SU-DHL-6 (cell line): ENCODE results near the gene TENM4.

Source experiments
- H2AFZ ChIP-seq: fragments of 200-600 bp; sonication (generic); 2 replicates; pipeline ENCODE4 v1.6.1; 2014; ENCODE audit warnings: low read depth, mild to moderate bottlenecking, moderate library complexity, mixed read lengths, antibody characterized with exemption, low read length; ENCODE audit not compliant: severe bottlenecking
- H3F3A ChIP-seq: fragments of 200-600 bp; shearing (Covaris generic); 2 replicates; pipeline ENCODE4 v1.6.0; 2016; ENCODE audit warnings: antibody characterized with exemption, mild to moderate bottlenecking; ENCODE audit not compliant: insufficient read depth
- H3K27ac ChIP-seq: fragments of 200-600 bp; sonication (generic); 2 replicates; pipeline ENCODE4 v1.5.1; 2016; ENCODE audit warnings: low read depth, mild to moderate bottlenecking, low read length, moderate library complexity, mixed read lengths
- H3K27me3 ChIP-seq: fragments of 200-600 bp; sonication (generic), shearing (Covaris generic); 2 replicates; pipeline ENCODE4 v1.6.0; 2014; ENCODE audit warnings: mild to moderate bottlenecking, low read length
- H3K36me3 ChIP-seq: fragments of 200-600 bp; sonication (generic); 2 replicates; pipeline ENCODE4 v1.6.1; 2014; ENCODE audit warnings: mild to moderate bottlenecking, low read length, mixed read lengths
- H3K4me2 ChIP-seq: fragments of 300-600, 200-600 bp; shearing (Covaris generic), sonication (generic); 2 replicates; pipeline ENCODE4 v1.6.0; 2014; ENCODE audit warnings: low read length, low read depth, mild to moderate bottlenecking; ENCODE audit not compliant: poor library complexity, severe bottlenecking
- H3K4me3 ChIP-seq: fragments of 200-600 bp; sonication (generic); 2 replicates; pipeline ENCODE4 v1.5.1; 2014; ENCODE audit warnings: antibody characterized with exemption, low read length, mild to moderate bottlenecking, mixed read lengths; ENCODE audit not compliant: insufficient read depth, poor library complexity, severe bottlenecking
- H3K79me2 ChIP-seq: fragments of 200-600 bp; sonication (generic); 2 replicates; pipeline ENCODE4 v1.6.1; 2014; ENCODE audit warnings: mild to moderate bottlenecking, low read length, moderate library complexity; ENCODE audit not compliant: insufficient read depth
- H3K9ac ChIP-seq: fragments of 200-600 bp; sonication (generic); 2 replicates; pipeline ENCODE4 v1.7.0; 2014; ENCODE audit warnings: mild to moderate bottlenecking, low read length
- H3K9me2 ChIP-seq: fragments of 200-600 bp; sonication (generic); replicated peaks from 2 replicates; pipeline ENCODE4 v1.6.1; 2014; ENCODE audit warnings: low read length; ENCODE audit not compliant: insufficient read depth
- H3K9me3 ChIP-seq: fragments of 200-600 bp; sonication (generic); 2 replicates; pipeline ENCODE4 v1.6.1; 2014; ENCODE audit warnings: low read length, mixed read lengths; ENCODE audit not compliant: insufficient read depth
- H4K20me1 ChIP-seq: fragments of 200-600 bp; sonication (generic); 2 replicates; pipeline ENCODE4 v1.6.1; 2014; ENCODE audit warnings: low read depth, mild to moderate bottlenecking, antibody characterized with exemption, low read length, moderate library complexity, mixed read lengths
- EZH2phosphoT487 ChIP-seq: fragments of 200-600 bp; sonication (generic), shearing (Covaris generic); conservative IDR thresholded peaks from 2 replicates; pipeline ENCODE4 v1.6.1; 2018; ENCODE audit warnings: mild to moderate bottlenecking, antibody characterized with exemption, low read length, moderate library complexity, mixed read lengths
- TF ChIP-seq, protein P1 (sequence below): fragments of 200-600 bp; sonication (generic); IDR thresholded peaks from one replicate; pipeline ENCODE4 v1.5.1; 2017; ENCODE audit warnings: antibody characterized with exemption, mild to moderate bottlenecking, low read length, moderate library complexity; ENCODE audit not compliant: insufficient read depth, poor library complexity, severe bottlenecking

TENM4 gene

DNA sequence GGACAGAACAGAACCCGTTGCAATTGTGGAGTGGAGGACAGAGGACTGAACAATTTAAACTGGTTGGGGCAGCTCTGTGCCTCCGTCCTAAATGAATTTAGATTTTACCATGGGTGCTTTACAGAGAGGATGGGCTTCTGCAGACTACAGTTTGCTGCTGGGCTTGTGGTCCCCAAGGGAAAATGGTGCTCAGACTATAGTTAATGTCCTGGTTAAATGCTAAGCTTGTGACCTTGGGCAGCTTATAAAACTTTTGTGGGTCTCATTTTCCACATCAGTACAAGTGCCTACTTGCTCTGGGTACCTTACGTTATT, 511.0 kb downstream of the TENM4 start:
- H3K79me2 ChIP-seq: no peaks in the 10 kb centered on the region
- H3K36me3 ChIP-seq: no peaks in the 10 kb centered on the region
- no peak overlapping the region for H3K4me2 ChIP-seq
- no peak overlapping the region for H2AFZ ChIP-seq
- TF ChIP-seq EZH2phosphoT487: no peak
- TF ChIP-seq, protein P1, sequence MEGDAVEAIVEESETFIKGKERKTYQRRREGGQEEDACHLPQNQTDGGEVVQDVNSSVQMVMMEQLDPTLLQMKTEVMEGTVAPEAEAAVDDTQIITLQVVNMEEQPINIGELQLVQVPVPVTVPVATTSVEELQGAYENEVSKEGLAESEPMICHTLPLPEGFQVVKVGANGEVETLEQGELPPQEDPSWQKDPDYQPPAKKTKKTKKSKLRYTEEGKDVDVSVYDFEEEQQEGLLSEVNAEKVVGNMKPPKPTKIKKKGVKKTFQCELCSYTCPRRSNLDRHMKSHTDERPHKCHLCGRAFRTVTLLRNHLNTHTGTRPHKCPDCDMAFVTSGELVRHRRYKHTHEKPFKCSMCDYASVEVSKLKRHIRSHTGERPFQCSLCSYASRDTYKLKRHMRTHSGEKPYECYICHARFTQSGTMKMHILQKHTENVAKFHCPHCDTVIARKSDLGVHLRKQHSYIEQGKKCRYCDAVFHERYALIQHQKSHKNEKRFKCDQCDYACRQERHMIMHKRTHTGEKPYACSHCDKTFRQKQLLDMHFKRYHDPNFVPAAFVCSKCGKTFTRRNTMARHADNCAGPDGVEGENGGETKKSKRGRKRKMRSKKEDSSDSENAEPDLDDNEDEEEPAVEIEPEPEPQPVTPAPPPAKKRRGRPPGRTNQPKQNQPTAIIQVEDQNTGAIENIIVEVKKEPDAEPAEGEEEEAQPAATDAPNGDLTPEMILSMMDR: no peak
- no peak overlapping the region for H3K9ac ChIP-seq
- H3K9me3 ChIP-seq: no peaks in the 10 kb centered on the region
- H3F3A ChIP-seq: no peaks in the 10 kb centered on the region
- H3K27me3 ChIP-seq: no peaks in the 10 kb centered on the region
- H3K9me2 ChIP-seq: no peaks in the 10 kb centered on the region
- no peak overlapping the region for H3K27ac ChIP-seq
- H4K20me1 ChIP-seq: no peaks in the 10 kb centered on the region
- H3K4me3 ChIP-seq: no peak overlapping the region

DNA sequence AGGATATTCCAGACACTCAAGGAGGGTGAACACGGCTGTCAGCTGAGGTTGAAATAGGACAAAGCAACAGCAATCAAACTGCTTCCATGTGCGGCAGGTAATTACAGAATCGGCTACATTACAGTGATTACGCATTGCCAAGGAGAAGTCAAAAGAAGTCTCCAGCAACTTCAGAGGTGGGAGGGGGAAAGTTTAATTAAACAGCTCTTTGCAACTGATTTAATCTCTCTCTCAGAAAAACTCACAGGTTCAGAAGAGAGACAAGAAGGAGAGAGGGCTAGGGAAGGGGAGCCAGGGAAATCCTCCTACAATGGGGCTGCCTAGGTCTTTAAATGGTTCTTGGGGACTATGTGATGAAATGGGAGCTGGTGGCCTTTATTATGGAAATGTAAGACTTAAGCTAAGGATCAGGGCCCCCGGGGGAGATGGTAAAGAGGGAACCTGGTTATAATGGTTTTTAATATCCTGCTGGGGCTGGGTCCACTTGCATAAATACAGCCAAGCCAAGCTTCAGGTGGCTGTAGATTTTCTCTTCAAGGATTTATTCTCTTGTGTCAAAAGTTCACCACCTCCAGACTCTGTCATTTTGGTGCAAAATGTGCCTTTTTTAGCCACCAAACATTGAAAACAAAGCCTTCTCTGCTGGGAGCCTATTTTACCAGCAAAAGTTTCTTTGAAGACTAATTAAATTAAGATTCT, 511.5 kb downstream of the TENM4 start:
- Histone ChIP-seq H3K4me2 (no peak overlapping the region), H3K9ac (no peak overlapping the region), H3K27ac (no peak overlapping the region), H2AFZ (no peak overlapping the region), H3K9me3 (no peaks in the 10 kb centered on the region), H3K36me3 (no peaks in the 10 kb centered on the region), H3K4me3 (no peak overlapping the region), H4K20me1 (no peaks in the 10 kb centered on the region), H3F3A (no peaks in the 10 kb centered on the region), H3K27me3 (no peaks in the 10 kb centered on the region), H3K79me2 (no peaks in the 10 kb centered on the region), H3K9me2 (no peaks in the 10 kb centered on the region)
- no peak for TF ChIP-seq EZH2phosphoT487
- TF ChIP-seq, protein P1: no peak

GRCh38 chr11:78927511-78927910, 513.3 kb downstream of the TENM4 start:
- no peak overlapping the region for H3K4me2 ChIP-seq
- H3K79me2 ChIP-seq: no peaks in the 10 kb centered on the region
- no peak overlapping the region for H3K4me3 ChIP-seq
- no peak overlapping the region for H3K27ac ChIP-seq
- H3K9me3 ChIP-seq: no peaks in the 10 kb centered on the region
- H3K9ac ChIP-seq: no peak overlapping the region
- H3K9me2 ChIP-seq: no peaks in the 10 kb centered on the region
- no peak overlapping the region for H2AFZ ChIP-seq
- H3K36me3 ChIP-seq: no peaks in the 10 kb centered on the region
- H3K27me3 ChIP-seq: no peaks in the 10 kb centered on the region
- TF ChIP-seq, protein P1: no peak
- TF ChIP-seq EZH2phosphoT487: no peak
- no peaks in the 10 kb centered on the region for H4K20me1 ChIP-seq
- H3F3A ChIP-seq: no peaks in the 10 kb centered on the region
